HepG2 (cell line): ENCODE results near the gene RRP36. TPM values are rescaled to one million over a fixed set of nuclear protein-coding genes. Genes with fewer than 3 reads are reported as not detected.

Experiments
- CAMTA2 ChIP-seq: sonication (generic); formaldehyde crosslinking; IDR thresholded peaks from 2 replicates; pipeline ENCODE4 v1.4.0; 2020; ENCODE audit warnings: mild to moderate bottlenecking, missing genetic modification reagents, borderline replicate concordance
- CENPT ChIP-seq: sonication (generic); formaldehyde crosslinking; IDR thresholded peaks from 2 replicates; pipeline ENCODE4 v1.8.0; 2022; ENCODE audit warnings: low read depth, mild to moderate bottlenecking, moderate library complexity, missing genetic modification reagents
- GATAD2A ChIP-seq: IDR thresholded peaks from 2 replicates; pipeline ENCODE4 v1.6.1; 2016
- KDM4B ChIP-seq: sonication (generic); formaldehyde crosslinking; IDR thresholded peaks from 2 replicates; pipeline ENCODE4 v1.4.0; 2020; ENCODE audit warnings: missing genetic modification reagents
- MBD4 ChIP-seq: IDR thresholded peaks from 2 replicates; pipeline ENCODE4 v1.6.1; 2012; ENCODE audit warnings: low read length, inconsistent platforms, borderline replicate concordance
- NCOA5 ChIP-seq: sonication (generic); formaldehyde crosslinking; IDR thresholded peaks from 2 replicates; pipeline ENCODE4 v1.4.0; 2020; ENCODE audit warnings: missing genetic modification reagents
- NFYB ChIP-seq: sonication (generic); formaldehyde crosslinking; IDR thresholded peaks from 2 replicates; pipeline ENCODE4 v1.4.0; 2020; ENCODE audit warnings: missing genetic modification reagents
- PHF20 ChIP-seq: sonication (generic); formaldehyde crosslinking; IDR thresholded peaks from 2 replicates; pipeline ENCODE4 v1.5.0; 2020; ENCODE audit warnings: mild to moderate bottlenecking, missing genetic modification reagents
- RFX5 ChIP-seq: IDR thresholded peaks from 2 replicates; pipeline ENCODE4 v1.6.1; 2011; ENCODE audit warnings: low read depth, low read length, improper control_type of control experiment
- TMF1 ChIP-seq: sonication (generic); formaldehyde crosslinking; IDR thresholded peaks from 2 replicates; pipeline ENCODE4 v1.8.1; 2022; ENCODE audit warnings: low read depth, missing genetic modification reagents
- ZC3H4 ChIP-seq: sonication (generic); formaldehyde crosslinking; IDR thresholded peaks from 2 replicates; pipeline ENCODE4 v1.4.0; 2020; ENCODE audit warnings: missing genetic modification reagents, borderline replicate concordance
- ZNF235 ChIP-seq: sonication (generic); formaldehyde crosslinking; IDR thresholded peaks from 2 replicates; pipeline ENCODE4 v1.8.1; 2023; ENCODE audit warnings: mild to moderate bottlenecking, missing genetic modification reagents, borderline replicate concordance
- ZNF382 ChIP-seq: sonication (generic); formaldehyde crosslinking; IDR thresholded peaks from 2 replicates; pipeline ENCODE4 v1.5.0; 2020; ENCODE audit warnings: missing genetic modification reagents, mild to moderate bottlenecking, borderline replicate concordance
- ZNF724P ChIP-seq: sonication (generic); formaldehyde crosslinking; IDR thresholded peaks from 2 replicates; pipeline ENCODE4 v1.8.0; 2022; ENCODE audit warnings: missing genetic modification reagents, borderline replicate concordance
- polyA plus RNA-seq, 8 experiments: library from polyadenylated mRNA; depleted of rRNA in 3 of 8; stranded (reverse) in 7 of 8; unstranded in 1 of 8; fragments of >200 nt; fragmentation: Illumina TruSeq in 4 of 8; extraction: Trizol in 4 of 8; gene quantifications; 2 replicates each; pipeline versions ENCODE4 v1.2.1 to v1.2.3, GENCODE V29; 2011 to 2016; ENCODE audit warnings: low read depth in 4 of 8, missing spikeins in 1 of 8, mixed read lengths in 1 of 8; ENCODE audit not compliant: insufficient read depth in 1 of 8
- total RNA-seq, 5 experiments: library from RNA; depleted of rRNA; stranded (reverse); fragments of >200 nt; fragmentation: Illumina TruSeq; extraction: Trizol; gene quantifications; 2 replicates each; pipeline ENCODE4 v1.2.3, GENCODE V29; 2016; ENCODE audit warnings: low read depth in 1 of 5
- TF ChIP-seq, protein P1 (sequence below): sonication (generic); formaldehyde crosslinking; IDR thresholded peaks from 2 replicates; pipeline ENCODE4 v1.8.1; 2022; ENCODE audit warnings: low read depth, mild to moderate bottlenecking, missing genetic modification reagents
- TF ChIP-seq, protein P2 (sequence below): sonication (generic); formaldehyde crosslinking; IDR thresholded peaks from 2 replicates; pipeline ENCODE4 v1.4.0; 2020; ENCODE audit warnings: missing genetic modification reagents, borderline replicate concordance
- TF ChIP-seq, protein P3 (sequence below): sonication (generic); formaldehyde crosslinking; IDR thresholded peaks from 2 replicates; pipeline ENCODE4 v1.5.1; 2020; ENCODE audit warnings: missing genetic modification reagents, mild to moderate bottlenecking, borderline replicate concordance
- TF ChIP-seq, protein P4 (sequence below): sonication (generic); formaldehyde crosslinking; IDR thresholded peaks from 2 replicates; pipeline ENCODE4 v1.4.0; 2020; ENCODE audit warnings: missing genetic modification reagents, borderline replicate concordance

RRP36 gene
- total and polyA plus RNA-seq, 2 of the 13 experiments (the other 11 are each of a cell fraction or from before 2014, with no cell fraction given): 29.5 to 144 TPM

DNA sequence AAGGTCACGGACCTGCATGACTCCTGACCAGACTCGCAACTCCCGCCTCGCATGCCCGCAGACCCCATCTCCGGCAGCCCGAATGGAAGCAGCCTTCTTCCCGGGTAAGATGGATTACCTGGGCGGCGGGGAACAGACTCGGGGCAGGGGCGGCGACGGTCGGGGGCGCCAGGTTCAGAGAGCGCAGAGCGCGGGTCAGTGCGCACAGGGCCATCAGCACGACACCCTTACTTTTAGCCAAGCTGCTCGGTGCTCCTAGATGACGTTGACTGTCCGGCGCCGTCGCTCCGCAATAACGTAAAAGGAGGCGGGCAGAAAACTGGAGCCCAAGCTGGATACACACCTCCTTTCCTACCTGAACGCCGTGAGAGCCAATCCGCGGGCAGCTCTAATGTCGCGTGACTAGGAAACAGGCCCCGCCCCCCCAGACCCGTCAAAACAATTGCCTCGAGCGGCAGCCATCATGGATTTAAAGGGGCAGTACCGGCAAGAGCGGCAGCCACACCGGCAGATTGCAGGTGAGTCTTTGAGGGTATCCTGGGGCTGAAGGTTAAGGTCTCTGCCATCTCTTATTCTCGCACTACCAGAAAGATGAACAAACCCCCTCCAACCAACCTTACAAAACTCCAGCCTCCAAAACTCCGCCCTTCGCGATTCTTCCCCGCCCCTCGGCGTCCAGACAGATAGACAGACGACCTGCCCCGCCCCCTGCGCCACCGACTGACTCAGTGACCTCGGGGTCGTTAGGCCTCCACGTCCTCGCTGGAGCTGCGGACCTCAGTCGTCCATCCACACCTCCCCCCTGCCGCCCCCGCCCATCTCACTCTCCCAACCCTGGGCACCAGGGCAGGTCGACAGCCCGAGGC, 38.0 kb downstream of the RRP36 start, which contains the start of the genes KLC4 and MRPL2 (continued):
- TF ChIP-seq, protein P1, sequence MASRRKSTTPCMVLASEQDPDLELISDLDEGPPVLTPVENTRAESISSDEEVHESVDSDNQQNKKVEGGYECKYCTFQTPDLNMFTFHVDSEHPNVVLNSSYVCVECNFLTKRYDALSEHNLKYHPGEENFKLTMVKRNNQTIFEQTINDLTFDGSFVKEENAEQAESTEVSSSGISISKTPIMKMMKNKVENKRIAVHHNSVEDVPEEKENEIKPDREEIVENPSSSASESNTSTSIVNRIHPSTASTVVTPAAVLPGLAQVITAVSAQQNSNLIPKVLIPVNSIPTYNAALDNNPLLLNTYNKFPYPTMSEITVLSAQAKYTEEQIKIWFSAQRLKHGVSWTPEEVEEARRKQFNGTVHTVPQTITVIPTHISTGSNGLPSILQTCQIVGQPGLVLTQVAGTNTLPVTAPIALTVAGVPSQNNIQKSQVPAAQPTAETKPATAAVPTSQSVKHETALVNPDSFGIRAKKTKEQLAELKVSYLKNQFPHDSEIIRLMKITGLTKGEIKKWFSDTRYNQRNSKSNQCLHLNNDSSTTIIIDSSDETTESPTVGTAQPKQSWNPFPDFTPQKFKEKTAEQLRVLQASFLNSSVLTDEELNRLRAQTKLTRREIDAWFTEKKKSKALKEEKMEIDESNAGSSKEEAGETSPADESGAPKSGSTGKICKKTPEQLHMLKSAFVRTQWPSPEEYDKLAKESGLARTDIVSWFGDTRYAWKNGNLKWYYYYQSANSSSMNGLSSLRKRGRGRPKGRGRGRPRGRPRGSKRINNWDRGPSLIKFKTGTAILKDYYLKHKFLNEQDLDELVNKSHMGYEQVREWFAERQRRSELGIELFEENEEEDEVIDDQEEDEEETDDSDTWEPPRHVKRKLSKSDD (CRISPR knock-in tag): peak; percentile 62; the same call in 1 of the 2 replicates
- TF ChIP-seq GATAD2A: 0 out of 2 replicates have a peak, but pooled peaks have one; percentile 10
- TF ChIP-seq CENPT (CRISPR knock-in tag): no peak
- no peak for TF ChIP-seq ZNF235 (CRISPR knock-in tag)
- no peak for TF ChIP-seq NCOA5
- TF ChIP-seq NFYB (CRISPR knock-in tag): peak; percentile 83
- TF ChIP-seq CAMTA2: no peak
- peak; percentile 27; the same call in 1 of the 2 replicates for TF ChIP-seq KDM4B
- TF ChIP-seq ZC3H4 (CRISPR knock-in tag): 0 out of 2 replicates have a peak, but pooled peaks have one; percentile 16
- TF ChIP-seq, protein P2, sequence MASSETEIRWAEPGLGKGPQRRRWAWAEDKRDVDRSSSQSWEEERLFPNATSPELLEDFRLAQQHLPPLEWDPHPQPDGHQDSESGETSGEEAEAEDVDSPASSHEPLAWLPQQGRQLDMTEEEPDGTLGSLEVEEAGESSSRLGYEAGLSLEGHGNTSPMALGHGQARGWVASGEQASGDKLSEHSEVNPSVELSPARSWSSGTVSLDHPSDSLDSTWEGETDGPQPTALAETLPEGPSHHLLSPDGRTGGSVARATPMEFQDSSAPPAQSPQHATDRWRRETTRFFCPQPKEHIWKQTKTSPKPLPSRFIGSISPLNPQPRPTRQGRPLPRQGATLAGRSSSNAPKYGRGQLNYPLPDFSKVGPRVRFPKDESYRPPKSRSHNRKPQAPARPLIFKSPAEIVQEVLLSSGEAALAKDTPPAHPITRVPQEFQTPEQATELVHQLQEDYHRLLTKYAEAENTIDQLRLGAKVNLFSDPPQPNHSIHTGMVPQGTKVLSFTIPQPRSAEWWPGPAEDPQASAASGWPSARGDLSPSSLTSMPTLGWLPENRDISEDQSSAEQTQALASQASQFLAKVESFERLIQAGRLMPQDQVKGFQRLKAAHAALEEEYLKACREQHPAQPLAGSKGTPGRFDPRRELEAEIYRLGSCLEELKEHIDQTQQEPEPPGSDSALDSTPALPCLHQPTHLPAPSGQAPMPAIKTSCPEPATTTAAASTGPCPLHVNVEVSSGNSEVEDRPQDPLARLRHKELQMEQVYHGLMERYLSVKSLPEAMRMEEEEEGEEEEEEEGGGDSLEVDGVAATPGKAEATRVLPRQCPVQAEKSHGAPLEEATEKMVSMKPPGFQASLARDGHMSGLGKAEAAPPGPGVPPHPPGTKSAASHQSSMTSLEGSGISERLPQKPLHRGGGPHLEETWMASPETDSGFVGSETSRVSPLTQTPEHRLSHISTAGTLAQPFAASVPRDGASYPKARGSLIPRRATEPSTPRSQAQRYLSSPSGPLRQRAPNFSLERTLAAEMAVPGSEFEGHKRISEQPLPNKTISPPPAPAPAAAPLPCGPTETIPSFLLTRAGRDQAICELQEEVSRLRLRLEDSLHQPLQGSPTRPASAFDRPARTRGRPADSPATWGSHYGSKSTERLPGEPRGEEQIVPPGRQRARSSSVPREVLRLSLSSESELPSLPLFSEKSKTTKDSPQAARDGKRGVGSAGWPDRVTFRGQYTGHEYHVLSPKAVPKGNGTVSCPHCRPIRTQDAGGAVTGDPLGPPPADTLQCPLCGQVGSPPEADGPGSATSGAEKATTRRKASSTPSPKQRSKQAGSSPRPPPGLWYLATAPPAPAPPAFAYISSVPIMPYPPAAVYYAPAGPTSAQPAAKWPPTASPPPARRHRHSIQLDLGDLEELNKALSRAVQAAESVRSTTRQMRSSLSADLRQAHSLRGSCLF (CRISPR knock-in tag): no peak
- TF ChIP-seq ZNF382 (CRISPR knock-in tag): no peak
- TF ChIP-seq, protein P3, sequence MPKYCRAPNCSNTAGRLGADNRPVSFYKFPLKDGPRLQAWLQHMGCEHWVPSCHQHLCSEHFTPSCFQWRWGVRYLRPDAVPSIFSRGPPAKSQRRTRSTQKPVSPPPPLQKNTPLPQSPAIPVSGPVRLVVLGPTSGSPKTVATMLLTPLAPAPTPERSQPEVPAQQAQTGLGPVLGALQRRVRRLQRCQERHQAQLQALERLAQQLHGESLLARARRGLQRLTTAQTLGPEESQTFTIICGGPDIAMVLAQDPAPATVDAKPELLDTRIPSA (CRISPR knock-in tag): no peak; the same call in 1 of the 2 replicates
- no peak for TF ChIP-seq MBD4
- TF ChIP-seq PHF20: peak; percentile 98
- no peak for TF ChIP-seq ZNF724P (CRISPR knock-in tag)
- TF ChIP-seq RFX5: peak; percentile 71
- TF ChIP-seq, protein P4, sequence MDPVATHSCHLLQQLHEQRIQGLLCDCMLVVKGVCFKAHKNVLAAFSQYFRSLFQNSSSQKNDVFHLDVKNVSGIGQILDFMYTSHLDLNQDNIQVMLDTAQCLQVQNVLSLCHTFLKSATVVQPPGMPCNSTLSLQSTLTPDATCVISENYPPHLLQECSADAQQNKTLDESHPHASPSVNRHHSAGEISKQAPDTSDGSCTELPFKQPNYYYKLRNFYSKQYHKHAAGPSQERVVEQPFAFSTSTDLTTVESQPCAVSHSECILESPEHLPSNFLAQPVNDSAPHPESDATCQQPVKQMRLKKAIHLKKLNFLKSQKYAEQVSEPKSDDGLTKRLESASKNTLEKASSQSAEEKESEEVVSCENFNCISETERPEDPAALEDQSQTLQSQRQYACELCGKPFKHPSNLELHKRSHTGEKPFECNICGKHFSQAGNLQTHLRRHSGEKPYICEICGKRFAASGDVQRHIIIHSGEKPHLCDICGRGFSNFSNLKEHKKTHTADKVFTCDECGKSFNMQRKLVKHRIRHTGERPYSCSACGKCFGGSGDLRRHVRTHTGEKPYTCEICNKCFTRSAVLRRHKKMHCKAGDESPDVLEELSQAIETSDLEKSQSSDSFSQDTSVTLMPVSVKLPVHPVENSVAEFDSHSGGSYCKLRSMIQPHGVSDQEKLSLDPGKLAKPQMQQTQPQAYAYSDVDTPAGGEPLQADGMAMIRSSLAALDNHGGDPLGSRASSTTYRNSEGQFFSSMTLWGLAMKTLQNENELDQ (CRISPR knock-in tag): no peak
- no peak for TF ChIP-seq TMF1 (CRISPR knock-in tag)
